Endothelial cell of umbilical vein (primary cell): Measurements from ENCODE around the gene CLEC16A. TPM values are rescaled to one million over a fixed set of nuclear protein-coding genes. Genes with fewer than 3 reads are reported as not detected.

Experiments
- BruUV-seq: library from RNA; stranded (reverse); fragments of 400-500 nt; replicated peaks from 2 replicates; lab custom pipeline; 2021; lab: Mats Ljungman, UMichigan
- CTCF ChIA-PET: fragments of 300-600, 350-600 bp; sonication (Branson Sonifier 250); formaldehyde crosslinking; loops from one replicate; lab custom pipeline; 2021; ENCODE audit warnings: antibody characterized with exemption, inconsistent platforms; lab: Charles Lee
- POLR2A ChIA-PET: fragments of 300-600, 350-600 bp; sonication (Branson Sonifier 250); formaldehyde crosslinking; loops from one replicate; lab custom pipeline; 2021; ENCODE audit warnings: antibody characterized with exemption, inconsistent platforms; lab: Charles Lee
- DNase-seq: peaks from one replicate; pipeline ENCODE4 v3.0.0-alpha.2; 2011; ENCODE audit warnings: low read depth, low spot score
- FAIRE-seq: peaks from 2 replicates; lab custom pipeline; 2011; peaks lifted over from hg19 to GRCh38; lab: Jason Lieb, UNC
- H2AFZ ChIP-seq: 2 replicates; pipeline ENCODE4 v1.6.0; 2012; ENCODE audit warnings: low read depth, low read length, control low read depth, inconsistent platforms
- H3K27ac ChIP-seq: 2 replicates; pipeline ENCODE4 v1.5.1; 2011; ENCODE audit warnings: low read depth, mild to moderate bottlenecking, control low read depth, low read length, moderate library complexity; ENCODE audit not compliant: insufficient read depth
- H3K27me3 ChIP-seq, 2 experiments: 2 replicates each; pipeline versions ENCODE4 v1.6.0 to v1.6.1; 2011; ENCODE audit warnings: low read length in 2 of 2, mixed read lengths in 1 of 2; ENCODE audit not compliant: control insufficient read depth in 2 of 2, insufficient read depth in 2 of 2
- H3K36me3 ChIP-seq, 2 experiments: 2 replicates in 1 of 2; 3 replicates in 1 of 2; pipeline ENCODE4 v1.5.1; 2011; ENCODE audit warnings: low read length in 2 of 2, mild to moderate bottlenecking in 1 of 2, moderate library complexity in 1 of 2; ENCODE audit not compliant: control insufficient read depth in 2 of 2, insufficient read depth in 2 of 2; ENCODE audit errors: extremely low read depth in 1 of 2
- H3K4me1 ChIP-seq: 3 replicates; pipeline ENCODE4 v1.5.1; 2011; ENCODE audit warnings: mild to moderate bottlenecking, low read length; ENCODE audit not compliant: control insufficient read depth, insufficient read depth; ENCODE audit errors: extremely low read depth
- H3K4me2 ChIP-seq: 2 replicates; pipeline ENCODE4 v1.6.1; 2011; ENCODE audit warnings: low read length, control low read depth, mixed read lengths; ENCODE audit not compliant: insufficient read depth
- H3K4me3 ChIP-seq, 3 experiments: fragments of 200-600 bp in 1 of 3; sonication (generic), shearing (Covaris generic) in 1 of 3; replicated peaks in 1 of 3; 2 replicates each; pipeline ENCODE4 v1.5.1; 2011 to 2016; ENCODE audit warnings: control low read depth in 3 of 3, low read length in 3 of 3, mild to moderate bottlenecking in 2 of 3, inconsistent platforms in 1 of 3, low read depth in 1 of 3, moderate library complexity in 1 of 3; ENCODE audit not compliant: insufficient read depth in 1 of 3
- H3K79me2 ChIP-seq: 2 replicates; pipeline ENCODE4 v1.6.0; 2012; ENCODE audit warnings: low read length, inconsistent platforms; ENCODE audit not compliant: control insufficient read depth, insufficient read depth
- H3K9ac ChIP-seq: replicated peaks from 2 replicates; pipeline ENCODE3; 2011; ENCODE audit warnings: low read length, control low read depth; ENCODE audit not compliant: insufficient read depth; ENCODE audit errors: extremely low read depth
- H3K9me1 ChIP-seq: replicated peaks from 3 replicates; pipeline ENCODE4 v1.6.0; 2011; ENCODE audit warnings: mild to moderate bottlenecking, low read length; ENCODE audit not compliant: control insufficient read depth, insufficient read depth; ENCODE audit errors: extremely low read depth
- H3K9me3 ChIP-seq: replicated peaks from 2 replicates; pipeline ENCODE4 v1.5.1; 2012; ENCODE audit warnings: low read length, inconsistent platforms; ENCODE audit not compliant: control insufficient read depth, insufficient read depth
- H4K20me1 ChIP-seq: replicated peaks from 2 replicates; pipeline ENCODE3; 2011; ENCODE audit warnings: mild to moderate bottlenecking, low read length; ENCODE audit not compliant: control insufficient read depth, insufficient read depth; ENCODE audit errors: extremely low read depth
- CTCF ChIP-seq, 2 donors: IDR thresholded peaks; 1 replicate in 1 of 2; 2 replicates in 1 of 2; pipeline ENCODE4 v1.5.1; 2011; ENCODE audit warnings: low read length in 2 of 2, mild to moderate bottlenecking in 2 of 2, moderate library complexity in 2 of 2, control low read depth in 1 of 2, inconsistent platforms in 1 of 2, low read depth in 1 of 2; ENCODE audit not compliant: insufficient read depth in 1 of 2; ENCODE audit errors: extremely low read depth in 1 of 2
- EZH2 ChIP-seq: IDR thresholded peaks from 2 replicates; pipeline ENCODE4 v1.6.1; 2012; ENCODE audit warnings: borderline replicate concordance, low read depth, mild to moderate bottlenecking, moderate library complexity, low read length, inconsistent platforms; ENCODE audit not compliant: severe bottlenecking
- JUN ChIP-seq: IDR thresholded peaks from 2 replicates; pipeline ENCODE4 v1.6.1; 2011; ENCODE audit warnings: borderline replicate concordance, low read depth; ENCODE audit not compliant: insufficient read length, insufficient read depth
- MYC ChIP-seq: IDR thresholded peaks from one replicate; pipeline ENCODE4 v1.6.1; 2011; ENCODE audit warnings: mild to moderate bottlenecking, low read depth, low read length
- POLR2AphosphoS5 ChIP-seq: IDR thresholded peaks from 2 replicates; pipeline ENCODE4 v1.6.1; 2012; ENCODE audit warnings: low read depth, mild to moderate bottlenecking, control low read depth, low read length, moderate library complexity; ENCODE audit not compliant: insufficient read depth
- dilution Hi-C: fragments of 300-500 bp; cut with MboI; formaldehyde crosslinking; loops from one replicate; pipeline ENCODE4 v1.15.0; 2019; ENCODE audit warnings: low sequenced_read_pairs; ENCODE audit not compliant: extremely low pct_ligation_motif_present
- intact Hi-C: fragments of 100-400 bp; cut with micrococcal nuclease; formaldehyde crosslinking; loops from one replicate; pipeline ENCODE4 v1.10.0; 2022
- polyA plus RNA-seq, 4 experiments: library from polyadenylated mRNA; depleted of rRNA in 3 of 4; stranded (reverse) in 3 of 4; unstranded in 1 of 4; fragments of >200 nt; gene quantifications; 2 replicates each; pipeline versions ENCODE4 v1.2.1 to v1.2.3, GENCODE V29; 2011 to 2012; ENCODE audit warnings: missing spikeins in 1 of 4
- total RNA-seq: library from RNA; stranded (reverse); gene quantifications from 2 replicates; pipeline ENCODE4 v1.2.3, GENCODE V29; 2021

CLEC16A gene
- total and polyA plus RNA-seq, 2 donors (not counting 3 experiments of a cell fraction or from before 2014, with no cell fraction given) = 11.4 to 23.3 TPM

GRCh38 chr16:11098601-11099390 is 154.4 kb downstream of the CLEC16A start:
- Histone ChIP-seq H3K4me1 (peaks cover 32% of the 10 kb centered on the region), H3K27ac (no peak overlapping the region), H4K20me1 (no peaks in the 10 kb centered on the region), H3K36me3 (no peaks in the 10 kb centered on the region), H3K9me3 (no peaks in the 10 kb centered on the region), H3K27me3 (no peaks in the 10 kb centered on the region), H3K9me1 (no peaks in the 10 kb centered on the region), H3K79me2 (no peaks in the 10 kb centered on the region), H3K9ac (no peak overlapping the region), H3K4me3 (no peak overlapping the region), H2AFZ (no peak overlapping the region), H3K4me2 (no peak overlapping the region)
- TF ChIP-seq CTCF (IDR thresholded peaks at IDR 0.05; ENCODE audit: extremely low read depth in 1 of 2, insufficient read depth in 1 of 2, low read depth in 1 of 2, low read length in 2 of 2) (no peak), POLR2AphosphoS5 (no peak), JUN (no peak), MYC (no peak), EZH2 (no peak)
- CTCF ChIA-PET = interaction anchor here (2.2 kb wide), 1 partner anchor 156 kb away, joined by 4 read pairs; no protein-coding TSS in a partner anchor
- POLR2A ChIA-PET = no interaction called here
- dilution Hi-C loops (no loop called here), intact Hi-C loops (no loop called here)
- no peak for DNase-seq
- FAIRE-seq = no peak
- no TSS peak for BruUV-seq
